Sigmoid colon (tissue), 7 donors: ENCODE data around the gene OR7C2. TPM values are rescaled to one million over a fixed set of nuclear protein-coding genes. Genes with fewer than 3 reads are reported as not detected.
"Not testable (repeated sequence)": the region's sequence is repeated elsewhere in the genome, so short reads cannot be mapped to it uniquely, and the experiment has no call there.

Experiments used
- DNase-seq: peaks from one replicate; pipeline ENCODE4 v3.0.0-alpha.2; 2019
- H3K27ac ChIP-seq, 4 donors: fragments of 200-600 bp; sonication (generic); one replicate each; pipeline ENCODE4 v1.5.1; 2016 to 2019; ENCODE audit warnings: mild to moderate bottlenecking in 1 of 4
- H3K27me3 ChIP-seq, 3 donors: fragments of 200-600 bp; sonication (generic); one replicate each; pipeline ENCODE4 v1.5.1; 2019; ENCODE audit warnings: mild to moderate bottlenecking in 1 of 3
- H3K36me3 ChIP-seq, 4 donors: fragments of 200-600 bp; sonication (generic); one replicate each; pipeline ENCODE4 v1.5.1; 2016 to 2019
- H3K4me1 ChIP-seq, 4 donors: fragments of 200-600 bp; sonication (generic); one replicate each; pipeline ENCODE4 v1.5.1; 2017 to 2019
- H3K4me3 ChIP-seq, 4 donors: fragments of 200-600 bp; sonication (generic); one replicate each; pipeline ENCODE4 v1.5.1; 2017 to 2019; ENCODE audit warnings: mild to moderate bottlenecking in 2 of 4, moderate library complexity in 1 of 4
- H3K9me3 ChIP-seq, 4 donors: fragments of 200-600 bp in 3 of 4; sonication (generic) in 3 of 4; one replicate each; pipeline versions ENCODE4 v1.5.1 to v1.6.1; 2013 to 2019
- EP300 ChIP-seq, 4 donors: sonication (generic); formaldehyde crosslinking; IDR thresholded peaks; one replicate each; pipeline ENCODE4 v1.6.1; 2017; ENCODE audit warnings: antibody characterized with exemption in 4 of 4
- POLR2A ChIP-seq, 2 donors: fragments of 450-650 bp; IDR thresholded peaks; one replicate each; pipeline ENCODE4 v1.6.1; 2016; ENCODE audit warnings: antibody characterized with exemption in 2 of 2, mild to moderate bottlenecking in 2 of 2, moderate library complexity in 2 of 2
- POLR2AphosphoS5 ChIP-seq, 4 donors: sonication (generic); formaldehyde crosslinking; IDR thresholded peaks; one replicate each; pipeline ENCODE4 v1.6.1; 2017; ENCODE audit warnings: antibody characterized with exemption in 4 of 4
- WGBS, 2 donors: extraction: QIAGEN DNeasy Blood & Tissue Kit; methylation state at CpG; one replicate each; pipeline ENCODE4 v1.1.7; 2013; 5-methylcytosine and 5-hydroxymethylcytosine counted together
- intact Hi-C: fragments of 100-400 bp; cut with DNase I; formaldehyde crosslinking; loops from one replicate; pipeline ENCODE4 v1.15.1; 2023
- polyA plus RNA-seq, 3 donors: library from polyadenylated mRNA; stranded (reverse); fragments of 200-250 nt; gene quantifications; one replicate each; pipeline ENCODE4 v1.2.3, GENCODE V29; 2013
- total RNA-seq, 4 donors: library from RNA; depleted of rRNA; stranded (reverse); fragments of >200 nt; gene quantifications; one replicate each; pipeline ENCODE4 v1.1.0, GENCODE V29; 2016
- TF ChIP-seq, protein P1 (sequence below), 4 experiments: fragments of 450-650 bp in 3 of 4; fragments of 200-600 bp in 1 of 4; IDR thresholded peaks; one replicate each; pipeline ENCODE4 v1.5.1; 2016 to 2019; ENCODE audit warnings: antibody characterized with exemption in 4 of 4, mild to moderate bottlenecking in 3 of 4, moderate library complexity in 2 of 4
- donor health status: healthy with polysubstance abuse.
- donor health status: Bipolar disorder and iron deficiency.
- donor health status: healthy.

Gene OR7C2
- total and polyA plus RNA-seq, 7 donors: not detected

- intact Hi-C loops: no loop called here
- H3K4me3 ChIP-seq: no peak overlapping the region
- WGBS, 2 donors: 61 to 83% methylated on average over 1 of the region's 1 CpG
- no peaks in the 10 kb centered on the region for H3K4me1 ChIP-seq
- H3K27me3 ChIP-seq: no peaks in the 10 kb centered on the region
- H3K36me3 ChIP-seq: no peaks in the 10 kb centered on the region
- TF ChIP-seq EP300 (IDR thresholded peaks at IDR 0.05): no peak
- TF ChIP-seq POLR2A (IDR thresholded peaks at IDR 0.05): no peak
- TF ChIP-seq, protein P1, sequence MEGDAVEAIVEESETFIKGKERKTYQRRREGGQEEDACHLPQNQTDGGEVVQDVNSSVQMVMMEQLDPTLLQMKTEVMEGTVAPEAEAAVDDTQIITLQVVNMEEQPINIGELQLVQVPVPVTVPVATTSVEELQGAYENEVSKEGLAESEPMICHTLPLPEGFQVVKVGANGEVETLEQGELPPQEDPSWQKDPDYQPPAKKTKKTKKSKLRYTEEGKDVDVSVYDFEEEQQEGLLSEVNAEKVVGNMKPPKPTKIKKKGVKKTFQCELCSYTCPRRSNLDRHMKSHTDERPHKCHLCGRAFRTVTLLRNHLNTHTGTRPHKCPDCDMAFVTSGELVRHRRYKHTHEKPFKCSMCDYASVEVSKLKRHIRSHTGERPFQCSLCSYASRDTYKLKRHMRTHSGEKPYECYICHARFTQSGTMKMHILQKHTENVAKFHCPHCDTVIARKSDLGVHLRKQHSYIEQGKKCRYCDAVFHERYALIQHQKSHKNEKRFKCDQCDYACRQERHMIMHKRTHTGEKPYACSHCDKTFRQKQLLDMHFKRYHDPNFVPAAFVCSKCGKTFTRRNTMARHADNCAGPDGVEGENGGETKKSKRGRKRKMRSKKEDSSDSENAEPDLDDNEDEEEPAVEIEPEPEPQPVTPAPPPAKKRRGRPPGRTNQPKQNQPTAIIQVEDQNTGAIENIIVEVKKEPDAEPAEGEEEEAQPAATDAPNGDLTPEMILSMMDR (IDR thresholded peaks at IDR 0.05): no peak
- no peak overlapping the region for H3K27ac ChIP-seq
- no peaks in the 10 kb centered on the region for H3K9me3 ChIP-seq
- no peak for DNase-seq
These were observed 7.8 kb upstream of the OR7C2 start for GRCh38 chr19:14933506-14933905.

DNA sequence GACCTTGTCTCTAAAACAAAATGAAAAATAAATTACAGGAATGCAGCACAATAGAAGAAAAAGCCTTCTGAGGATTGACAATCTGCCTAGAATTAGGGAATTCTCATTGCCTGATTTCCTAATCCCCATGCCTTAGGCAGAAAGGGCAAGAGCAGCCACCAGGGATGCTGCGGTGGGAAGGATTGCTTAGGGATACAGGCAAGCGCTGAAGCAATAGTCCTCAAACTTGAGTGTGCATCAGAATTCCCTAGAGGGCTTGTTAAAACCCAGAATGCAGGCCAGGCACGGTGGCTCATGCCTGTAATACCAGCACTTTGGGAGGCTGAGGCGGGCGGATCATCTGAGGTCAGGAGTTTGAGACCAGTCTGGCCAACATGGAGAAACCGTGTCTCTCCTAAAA is 1.0 kb upstream of the OR7C2 start:
- TF ChIP-seq POLR2A (IDR thresholded peaks at IDR 0.05) (no peak), POLR2AphosphoS5 (IDR thresholded peaks at IDR 0.05) (no peak), EP300 (IDR thresholded peaks at IDR 0.05) (no peak)
- TF ChIP-seq, protein P1 (IDR thresholded peaks at IDR 0.05): no peak
- intact Hi-C loops: no loop called here
- WGBS, 2 donors: 82 to 89% methylated on average over 6 of the region's 6 CpGs
- Histone ChIP-seq H3K9me3 (no peaks in the 10 kb centered on the region), H3K4me1 (no peaks in the 10 kb centered on the region), H3K27ac (no peak overlapping the region), H3K4me3 (no peak overlapping the region), H3K27me3 (no peaks in the 10 kb centered on the region), H3K36me3 (no peaks in the 10 kb centered on the region)
- DNase-seq: no peak

DNA sequence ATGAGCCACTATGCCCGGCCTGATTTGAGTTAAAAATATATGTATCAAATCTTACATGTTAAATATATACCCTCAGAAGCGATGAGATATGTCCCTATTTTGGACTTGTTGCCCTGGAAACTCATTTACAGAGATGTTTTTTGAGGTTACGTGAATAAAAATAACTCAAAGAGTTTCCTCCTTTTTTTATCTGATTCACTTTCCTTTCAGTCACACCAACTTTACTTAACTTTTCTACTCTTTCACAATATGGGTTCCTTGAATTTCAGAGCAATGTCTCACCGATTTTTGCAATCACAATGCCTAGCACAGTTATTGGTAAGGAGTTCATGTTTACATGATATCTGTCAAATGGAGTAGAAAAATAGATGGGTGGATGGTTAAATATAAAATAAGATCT is 2.3 kb downstream of the OR7C2 start:
- TF ChIP-seq POLR2A (IDR thresholded peaks at IDR 0.05): no peak
- TF ChIP-seq, protein P1 (IDR thresholded peaks at IDR 0.05): no peak
- Histone ChIP-seq H3K27me3 (no peaks in the 10 kb centered on the region), H3K9me3 (no peaks in the 10 kb centered on the region), H3K4me1 (no peaks in the 10 kb centered on the region), H3K27ac (no peak overlapping the region), H3K4me3 (no peak overlapping the region), H3K36me3 (no peaks in the 10 kb centered on the region)
- whole genome bisulfite sequencing, 2 donors: 45 to 67% methylated on average over 4 of the region's 4 CpGs
- no peak for DNase-seq
- intact Hi-C loops: no loop called here

GRCh38 chr19:14944456-14944855 is 3.2 kb downstream of the OR7C2 start:
- 71 to 84% methylated on average over 1 of the region's 1 CpG for WGBS, 2 donors
- Histone ChIP-seq H3K27ac (no peak overlapping the region), H3K4me1 (no peaks in the 10 kb centered on the region), H3K27me3 (no peaks in the 10 kb centered on the region), H3K36me3 (no peaks in the 10 kb centered on the region), H3K4me3 (no peak overlapping the region), H3K9me3 (no peaks in the 10 kb centered on the region)
- no peak for TF ChIP-seq POLR2A (IDR thresholded peaks at IDR 0.05)
- TF ChIP-seq, protein P1 (IDR thresholded peaks at IDR 0.05): no peak
- TF ChIP-seq POLR2AphosphoS5 (IDR thresholded peaks at IDR 0.05): no peak
- no peak for TF ChIP-seq EP300 (IDR thresholded peaks at IDR 0.05)
- no peak for DNase-seq
- intact Hi-C loops: no loop called here

DNA sequence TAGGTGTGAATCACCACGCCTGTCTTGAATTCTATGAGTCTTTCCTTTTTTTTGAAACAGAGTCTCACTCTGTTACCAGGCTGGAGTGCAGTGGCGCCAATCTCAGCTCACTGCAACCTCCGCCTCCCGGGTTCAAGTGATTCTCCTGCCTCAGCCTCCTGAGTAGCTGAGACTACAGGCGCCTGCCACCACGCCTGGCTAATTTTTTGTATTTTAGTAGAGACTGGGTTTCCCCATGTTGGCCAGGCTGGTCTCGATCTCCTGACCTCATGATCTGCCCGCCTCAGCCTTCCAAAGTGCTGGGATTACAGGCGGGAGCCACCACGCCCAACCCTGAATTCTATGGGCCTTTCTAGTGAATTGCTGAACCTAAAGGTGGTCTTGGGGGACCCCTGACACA is 8.1 kb downstream of the OR7C2 start:
- H3K9me3 ChIP-seq, intact Hi-C loops, H3K27ac ChIP-seq, H3K4me3 ChIP-seq, H3K36me3 ChIP-seq, H3K4me1 ChIP-seq, DNase-seq: not testable (repeated sequence)
- peaks cover 0 to 11% (median 8%) of the 10 kb centered on the region in 3 donors for H3K27me3 ChIP-seq
- WGBS, 2 donors: 83 to 87% methylated on average over 10 of the region's 10 CpGs
